Measurements from ENCODE around the gene THSD7B. TPM values are rescaled to one million over a fixed set of nuclear protein-coding genes. Genes with fewer than 3 reads are reported as not detected.
"Not testable (repeated sequence)": the region's sequence is repeated elsewhere in the genome, so short reads cannot be mapped to it uniquely, and the experiment has no call there.

THSD7B gene
- total RNA-seq, 6 donors from 2014 or later, result 0.47 TPM; not detected in 5

DNA sequence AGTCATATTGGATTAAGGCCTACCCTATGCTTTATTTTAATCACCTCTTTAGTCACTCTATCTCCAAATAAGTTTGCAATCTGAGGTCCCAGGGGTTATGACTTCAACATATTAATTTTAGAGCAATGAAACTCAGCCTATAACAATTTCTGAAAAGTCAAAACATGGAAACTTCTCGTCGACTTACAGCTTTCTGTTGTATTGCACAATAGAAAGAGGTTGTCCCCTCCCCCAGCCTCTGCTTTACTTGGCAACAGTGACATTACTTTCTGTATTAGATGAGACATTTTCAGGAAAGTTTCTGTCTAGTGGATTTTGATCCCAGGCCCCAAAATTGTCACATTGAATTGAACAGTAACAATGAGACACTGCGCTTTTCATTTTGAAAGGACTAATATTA is 326.4 kb downstream of the THSD7B start:
- no peak for DNase-seq
- H3K36me3 ChIP-seq, result no peaks in the 10 kb centered on the region
- H3K27me3 ChIP-seq, result no peaks in the 10 kb centered on the region
- ATAC-seq (ENCODE audit: low FRiP score in 2 of 2), result no peak
- H3K27ac ChIP-seq, result no peak overlapping the region
- H3K4me3 ChIP-seq, result no peak overlapping the region
- no peaks in the 10 kb centered on the region for H3K9me3 ChIP-seq
- no peaks in the 10 kb centered on the region for H3K4me1 ChIP-seq
- TF ChIP-seq, protein P1, sequence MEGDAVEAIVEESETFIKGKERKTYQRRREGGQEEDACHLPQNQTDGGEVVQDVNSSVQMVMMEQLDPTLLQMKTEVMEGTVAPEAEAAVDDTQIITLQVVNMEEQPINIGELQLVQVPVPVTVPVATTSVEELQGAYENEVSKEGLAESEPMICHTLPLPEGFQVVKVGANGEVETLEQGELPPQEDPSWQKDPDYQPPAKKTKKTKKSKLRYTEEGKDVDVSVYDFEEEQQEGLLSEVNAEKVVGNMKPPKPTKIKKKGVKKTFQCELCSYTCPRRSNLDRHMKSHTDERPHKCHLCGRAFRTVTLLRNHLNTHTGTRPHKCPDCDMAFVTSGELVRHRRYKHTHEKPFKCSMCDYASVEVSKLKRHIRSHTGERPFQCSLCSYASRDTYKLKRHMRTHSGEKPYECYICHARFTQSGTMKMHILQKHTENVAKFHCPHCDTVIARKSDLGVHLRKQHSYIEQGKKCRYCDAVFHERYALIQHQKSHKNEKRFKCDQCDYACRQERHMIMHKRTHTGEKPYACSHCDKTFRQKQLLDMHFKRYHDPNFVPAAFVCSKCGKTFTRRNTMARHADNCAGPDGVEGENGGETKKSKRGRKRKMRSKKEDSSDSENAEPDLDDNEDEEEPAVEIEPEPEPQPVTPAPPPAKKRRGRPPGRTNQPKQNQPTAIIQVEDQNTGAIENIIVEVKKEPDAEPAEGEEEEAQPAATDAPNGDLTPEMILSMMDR (IDR thresholded peaks at IDR 0.05), result no peak
- TF ChIP-seq EP300 (IDR thresholded peaks at IDR 0.05) (no peak), POLR2AphosphoS5 (IDR thresholded peaks at IDR 0.05) (no peak), POLR2A (IDR thresholded peaks at IDR 0.05) (no peak)
- 56 to 70% methylated on average over 3 of the region's 3 CpGs for WGBS, 2 donors

DNA sequence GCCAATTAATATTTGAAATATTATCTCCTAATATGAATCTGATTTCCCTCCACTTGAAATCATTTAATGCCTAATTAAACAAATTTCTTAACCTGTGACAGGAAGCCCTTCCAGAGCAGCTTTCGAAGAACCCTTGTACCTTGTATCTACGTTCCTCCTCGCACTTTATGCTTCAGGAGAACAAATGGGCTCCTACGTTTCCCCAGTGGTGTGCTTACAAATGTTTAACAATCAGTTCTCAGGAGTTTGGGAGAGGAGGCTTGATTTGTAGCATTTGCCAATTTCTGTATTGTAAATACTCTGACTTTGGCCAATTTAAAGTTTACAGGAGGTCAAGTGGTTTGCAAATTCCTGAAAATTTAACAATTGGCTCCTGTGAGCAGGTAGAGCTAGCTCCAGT is 327.8 kb downstream of the THSD7B start:
- no peaks in the 10 kb centered on the region for H3K36me3 ChIP-seq
- H3K4me3 ChIP-seq, result no peak overlapping the region
- DNase-seq (no peak), ATAC-seq (ENCODE audit: low FRiP score in 2 of 2) (no peak)
- H3K27ac ChIP-seq, result no peak overlapping the region
- TF ChIP-seq, protein P1 (IDR thresholded peaks at IDR 0.05), result no peak
- TF ChIP-seq POLR2A (IDR thresholded peaks at IDR 0.05) (no peak), EP300 (IDR thresholded peaks at IDR 0.05) (no peak), POLR2AphosphoS5 (IDR thresholded peaks at IDR 0.05) (no peak)
- H3K4me1 ChIP-seq, result no peaks in the 10 kb centered on the region
- WGBS, 2 donors, result 62 to 65% methylated on average over 4 of the region's 4 CpGs
- no peaks in the 10 kb centered on the region for H3K27me3 ChIP-seq
- H3K9me3 ChIP-seq, result no peaks in the 10 kb centered on the region

DNA sequence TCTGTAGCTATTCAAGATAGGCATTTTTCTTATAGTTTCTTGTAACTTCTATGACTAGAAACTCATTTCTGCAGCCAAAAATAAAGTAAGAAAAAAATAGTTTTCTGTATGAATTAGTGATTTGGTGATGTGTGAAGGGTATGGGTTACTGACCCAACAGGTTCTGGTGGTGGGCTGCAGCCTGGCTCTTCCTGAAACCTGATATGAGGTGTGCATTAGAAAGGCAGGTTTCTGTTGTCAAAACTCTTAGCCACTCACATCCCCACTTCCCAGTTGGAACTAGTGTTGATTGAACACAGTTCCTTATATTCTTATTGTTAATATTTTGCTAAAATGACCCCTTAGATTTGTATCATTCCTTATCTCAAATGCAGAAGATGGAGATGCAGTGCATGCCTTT is 330.8 kb downstream of the THSD7B start:
- Histone ChIP-seq H3K9me3 (no peaks in the 10 kb centered on the region), H3K27me3 (no peaks in the 10 kb centered on the region), H3K4me3 (no peak overlapping the region), H3K4me1 (no peaks in the 10 kb centered on the region), H3K36me3 (no peaks in the 10 kb centered on the region), H3K27ac (no peak overlapping the region)
- DNase-seq, result no peak
- ATAC-seq (ENCODE audit: low FRiP score in 2 of 2), result no peak
- TF ChIP-seq, protein P1 (IDR thresholded peaks at IDR 0.05), result no peak
- no peak for TF ChIP-seq POLR2A (IDR thresholded peaks at IDR 0.05)
- TF ChIP-seq POLR2AphosphoS5 (IDR thresholded peaks at IDR 0.05), result no peak
- TF ChIP-seq EP300 (IDR thresholded peaks at IDR 0.05), result no peak

DNA sequence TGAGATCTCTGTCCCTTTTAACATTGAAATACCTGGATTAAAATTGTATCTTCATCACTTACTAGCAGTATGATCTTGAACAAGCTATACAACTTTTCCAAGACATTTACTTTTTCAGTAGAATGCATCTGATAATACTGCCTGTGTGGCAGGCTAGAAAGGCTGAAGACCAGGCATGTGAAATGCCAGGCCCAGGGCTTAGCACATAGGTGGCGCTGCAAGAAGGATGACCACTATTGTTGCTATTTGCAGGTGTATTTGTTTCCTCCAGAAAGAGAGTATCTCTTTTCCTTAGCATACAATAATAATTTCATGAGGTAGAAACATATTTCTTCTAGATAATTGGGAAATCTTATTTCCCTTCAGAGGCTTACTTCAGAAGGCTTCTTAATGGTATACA is 331.3 kb downstream of the THSD7B start:
- Histone ChIP-seq H3K9me3 (no peaks in the 10 kb centered on the region), H3K27me3 (no peaks in the 10 kb centered on the region)

DNA sequence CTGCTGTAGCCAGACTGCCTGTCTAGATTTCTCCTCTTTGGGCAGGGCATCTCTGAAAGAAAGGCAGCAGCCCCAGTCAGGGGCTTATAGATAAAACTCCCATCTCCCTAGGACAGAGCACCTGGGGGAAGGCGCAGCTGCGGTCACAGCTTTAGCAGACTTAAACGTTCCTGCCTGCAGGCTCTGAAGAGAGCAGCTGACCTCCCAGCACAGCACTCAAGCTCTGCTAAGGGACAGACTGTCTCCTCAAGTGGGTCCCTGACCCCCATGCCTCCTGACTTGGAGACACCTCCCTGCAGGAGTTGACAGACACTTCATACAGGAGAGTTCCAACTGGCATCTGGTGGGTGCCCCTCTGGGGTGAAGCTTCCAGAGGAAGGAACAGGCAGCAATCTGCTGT is 336.5 kb downstream of the THSD7B start:
- not testable (repeated sequence) for DNase-seq; H3K36me3 ChIP-seq; ATAC-seq (ENCODE audit: low FRiP score in 2 of 2); H3K27ac ChIP-seq; H3K4me3 ChIP-seq; H3K4me1 ChIP-seq; H3K27me3 ChIP-seq; H3K9me3 ChIP-seq
- 80% methylated on average over 3 of the region's 3 CpGs; no CpG with 5 or more reads in 1 of the 2 donors for WGBS, 2 donors

More for the DNA sequence above, 331.3 kb downstream of the THSD7B start:
- ATAC-seq (ENCODE audit: low FRiP score in 2 of 2) (no peak), DNase-seq (no peak)
- TF ChIP-seq EP300 (IDR thresholded peaks at IDR 0.05), result no peak
- TF ChIP-seq, protein P1 (IDR thresholded peaks at IDR 0.05), result no peak
- no peak for TF ChIP-seq POLR2AphosphoS5 (IDR thresholded peaks at IDR 0.05)
- no peak for TF ChIP-seq POLR2A (IDR thresholded peaks at IDR 0.05)
- WGBS, 2 donors, result 83 to 86% methylated on average over 1 of the region's 1 CpG
- Histone ChIP-seq H3K4me3 (no peak overlapping the region), H3K27ac (no peak overlapping the region), H3K36me3 (no peaks in the 10 kb centered on the region), H3K4me1 (no peaks in the 10 kb centered on the region)

All from upper lobe of left lung (tissue), 6 donors.